ENCODE measurements around the gene TERB1. TPM values are rescaled to one million over a fixed set of nuclear protein-coding genes. Genes with fewer than 3 reads are reported as not detected.

Gene TERB1
- total RNA-seq, 1 experiment from 2014 or later = not detected

DNA sequence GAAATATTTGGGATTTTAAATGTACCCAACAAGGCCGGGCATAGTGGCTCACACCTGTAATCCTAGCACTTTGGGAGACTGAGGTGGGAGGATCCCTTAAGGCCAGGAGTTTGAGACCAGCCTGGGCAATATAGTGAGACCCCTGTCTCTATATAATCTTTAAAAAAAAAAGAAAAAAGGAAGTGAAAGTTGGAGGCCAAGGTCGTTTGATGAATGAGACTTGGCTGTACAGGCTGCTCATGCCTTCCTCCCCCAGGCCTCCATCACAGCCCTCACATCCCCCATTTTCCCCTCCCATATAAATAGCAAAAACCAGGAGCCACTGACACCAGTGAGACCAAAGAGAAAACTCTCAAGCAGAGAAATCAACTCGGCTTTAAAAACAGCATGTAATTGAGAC, 39.5 kb upstream of the TERB1 start:
- Histone ChIP-seq H3K27ac (ENCODE audit: low read depth, low read length) (no peak overlapping the region), H3K36me3 (ENCODE audit: control insufficient read depth in 1 of 2, insufficient read depth in 2 of 2, low read length in 2 of 2) (no peaks in the 10 kb centered on the region), H4K20me1 (ENCODE audit: insufficient read depth) (no peaks in the 10 kb centered on the region), H3K27me3 (ENCODE audit: insufficient read depth, low read length) (no peaks in the 10 kb centered on the region), H3K4me1 (ENCODE audit: control insufficient read depth in 1 of 2, insufficient read depth in 2 of 2, low read length in 2 of 2) (peaks cover 6 to 13% of the 10 kb centered on the region in 2 experiments; a peak in 3 of 4 replicates), H3K4me3 (replicated peaks in 1 of 2; ENCODE audit: low read depth in 1 of 2, low read length in 2 of 2) (no peak overlapping the region), H3K9me2 (ENCODE audit: insufficient read depth) (no peaks in the 10 kb centered on the region), H3K79me2 (ENCODE audit: insufficient read depth, low read length) (no peaks in the 10 kb centered on the region), H3K9ac (ENCODE audit: low read length) (no peak overlapping the region), H2AFZ (ENCODE audit: low read depth, low read length, poor library complexity, severe bottlenecking) (no peak overlapping the region), H3K9me3 (ENCODE audit: control insufficient read depth in 1 of 2, insufficient read depth in 1 of 2, low read depth in 1 of 2, low read length in 2 of 2) (no peaks in the 10 kb centered on the region), H3K4me2 (ENCODE audit: low read length) (no peak overlapping the region)
- ChIA-PET CTCF (no interaction called here), POLR2A (no interaction called here), RAD21 (ENCODE audit: low non-redundant PET in 1 of 2, low total read pairs in 2 of 2, uncharacterized antibody in 2 of 2, unreplicated experiment in 2 of 2) (no interaction called here)
- intact Hi-C loops (cut with micrococcal nuclease) = no loop called here
- ATAC-seq (no peak), DNase-seq (ENCODE audit: low read depth, low spot score) (no peak)
- TF ChIP-seq CEBPB (IDR thresholded peaks at IDR 0.05; ENCODE audit: low read depth) (no peak), TCF7L2 (IDR thresholded peaks at IDR 0.05; ENCODE audit: borderline replicate concordance, extremely low read depth, insufficient read depth, insufficient read length) (no peak), ZFX (IDR thresholded peaks at IDR 0.05) (no peak), EGR1 (IDR thresholded peaks at IDR 0.05; ENCODE audit: low read depth) (no peak), EZH2 (IDR thresholded peaks at IDR 0.05) (no peak), SP1 (IDR thresholded peaks at IDR 0.05; ENCODE audit: low read depth) (no peak), POLR2AphosphoS5 (IDR thresholded peaks at IDR 0.05; ENCODE audit: low read depth, low read length) (no peak), ELF1 (IDR thresholded peaks at IDR 0.05; ENCODE audit: borderline replicate concordance, low read depth) (no peak), CBX3 (IDR thresholded peaks at IDR 0.05; ENCODE audit: low read depth) (no peak)
- TF ChIP-seq, protein P1, sequence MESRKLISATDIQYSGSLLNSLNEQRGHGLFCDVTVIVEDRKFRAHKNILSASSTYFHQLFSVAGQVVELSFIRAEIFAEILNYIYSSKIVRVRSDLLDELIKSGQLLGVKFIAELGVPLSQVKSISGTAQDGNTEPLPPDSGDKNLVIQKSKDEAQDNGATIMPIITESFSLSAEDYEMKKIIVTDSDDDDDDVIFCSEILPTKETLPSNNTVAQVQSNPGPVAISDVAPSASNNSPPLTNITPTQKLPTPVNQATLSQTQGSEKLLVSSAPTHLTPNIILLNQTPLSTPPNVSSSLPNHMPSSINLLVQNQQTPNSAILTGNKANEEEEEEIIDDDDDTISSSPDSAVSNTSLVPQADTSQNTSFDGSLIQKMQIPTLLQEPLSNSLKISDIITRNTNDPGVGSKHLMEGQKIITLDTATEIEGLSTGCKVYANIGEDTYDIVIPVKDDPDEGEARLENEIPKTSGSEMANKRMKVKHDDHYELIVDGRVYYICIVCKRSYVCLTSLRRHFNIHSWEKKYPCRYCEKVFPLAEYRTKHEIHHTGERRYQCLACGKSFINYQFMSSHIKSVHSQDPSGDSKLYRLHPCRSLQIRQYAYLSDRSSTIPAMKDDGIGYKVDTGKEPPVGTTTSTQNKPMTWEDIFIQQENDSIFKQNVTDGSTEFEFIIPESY (IDR thresholded peaks at IDR 0.05; ENCODE audit: extremely low read depth, insufficient replicate concordance, low read length) = no peak
- TF ChIP-seq, protein P2, sequence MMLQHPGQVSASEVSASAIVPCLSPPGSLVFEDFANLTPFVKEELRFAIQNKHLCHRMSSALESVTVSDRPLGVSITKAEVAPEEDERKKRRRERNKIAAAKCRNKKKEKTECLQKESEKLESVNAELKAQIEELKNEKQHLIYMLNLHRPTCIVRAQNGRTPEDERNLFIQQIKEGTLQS (IDR thresholded peaks at IDR 0.05) = no peak
- TF ChIP-seq, protein P3, sequence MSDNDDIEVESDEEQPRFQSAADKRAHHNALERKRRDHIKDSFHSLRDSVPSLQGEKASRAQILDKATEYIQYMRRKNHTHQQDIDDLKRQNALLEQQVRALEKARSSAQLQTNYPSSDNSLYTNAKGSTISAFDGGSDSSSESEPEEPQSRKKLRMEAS (IDR thresholded peaks at IDR 0.05) = no peak
- BruUV-seq (replicated peaks) = no TSS peak
